ENCODE data around the gene ZC3H12D.

ZC3H12D gene

GRCh38 chr6:149459761-149460160 lies 25.1 kb downstream of the ZC3H12D start:
- Histone ChIP-seq H4K20me1 (ENCODE audit: insufficient read depth) (no peaks in the 10 kb centered on the region), H3K4me3 (IDR thresholded peaks at IDR 0.05; ENCODE audit: insufficient read depth, low read depth, low read length) (no peak overlapping the region), H3K27ac (no peak overlapping the region), H3K4me1 (ENCODE audit: low read depth, poor library complexity, severe bottlenecking) (no peaks in the 10 kb centered on the region), H3K27me3 (ENCODE audit: insufficient read depth, low read depth) (no peaks in the 10 kb centered on the region), H3K79me2 (ENCODE audit: insufficient read depth, low read depth) (no peaks in the 10 kb centered on the region), H3K36me3 (ENCODE audit: insufficient read depth) (no peaks in the 10 kb centered on the region), H3K9ac (no peak overlapping the region), H2AFZ (ENCODE audit: low read depth) (no peak overlapping the region), H3K4me2 (no peak overlapping the region)
- no peak for TF ChIP-seq CTCF (conservative IDR thresholded peaks at IDR 0.05; ENCODE audit: low read depth, low read length)

DNA sequence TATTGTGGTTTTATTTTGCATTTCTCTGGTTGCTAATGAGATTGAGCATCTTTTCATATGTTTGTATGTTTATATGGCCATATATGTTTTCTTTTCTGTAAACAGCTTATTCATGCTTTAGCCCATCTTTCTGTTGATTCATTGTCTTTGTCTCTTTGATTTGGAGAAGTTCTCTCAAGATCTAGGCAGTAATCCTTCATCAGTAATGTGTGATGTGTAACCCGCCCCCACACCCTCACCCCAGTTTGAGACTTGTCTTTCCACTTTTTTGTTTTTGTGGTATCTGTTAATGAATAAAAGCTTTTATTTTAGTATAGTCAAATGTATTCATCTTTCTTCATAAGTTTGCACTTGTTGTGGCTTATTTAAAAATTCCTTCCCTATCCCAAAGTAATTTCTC lies 26.0 kb downstream of the ZC3H12D start:
- H4K20me1 ChIP-seq (ENCODE audit: insufficient read depth) = no peaks in the 10 kb centered on the region
- no peak for TF ChIP-seq CTCF (conservative IDR thresholded peaks at IDR 0.05; ENCODE audit: low read depth, low read length)
- H3K4me2 ChIP-seq = no peak overlapping the region
- no peak overlapping the region for H3K4me3 ChIP-seq (IDR thresholded peaks at IDR 0.05; ENCODE audit: insufficient read depth, low read depth, low read length)
- H3K36me3 ChIP-seq (ENCODE audit: insufficient read depth) = no peaks in the 10 kb centered on the region
- H2AFZ ChIP-seq (ENCODE audit: low read depth) = no peak overlapping the region
- no peak overlapping the region for H3K27ac ChIP-seq
- H3K79me2 ChIP-seq (ENCODE audit: insufficient read depth, low read depth) = no peaks in the 10 kb centered on the region
- no peak overlapping the region for H3K9ac ChIP-seq
- no peaks in the 10 kb centered on the region for H3K27me3 ChIP-seq (ENCODE audit: insufficient read depth, low read depth)
- no peaks in the 10 kb centered on the region for H3K4me1 ChIP-seq (ENCODE audit: low read depth, poor library complexity, severe bottlenecking)

- Histone ChIP-seq H3K27me3 (ENCODE audit: insufficient read depth, low read depth) (no peaks in the 10 kb centered on the region), H3K9ac (no peak overlapping the region), H3K4me2 (no peak overlapping the region), H3K79me2 (ENCODE audit: insufficient read depth, low read depth) (no peaks in the 10 kb centered on the region), H4K20me1 (ENCODE audit: insufficient read depth) (no peaks in the 10 kb centered on the region), H3K27ac (no peak overlapping the region), H2AFZ (ENCODE audit: low read depth) (no peak overlapping the region), H3K36me3 (ENCODE audit: insufficient read depth) (no peaks in the 10 kb centered on the region), H3K4me1 (ENCODE audit: low read depth, poor library complexity, severe bottlenecking) (no peaks in the 10 kb centered on the region), H3K4me3 (IDR thresholded peaks at IDR 0.05; ENCODE audit: insufficient read depth, low read depth, low read length) (no peak overlapping the region)
- no peak for TF ChIP-seq CTCF (conservative IDR thresholded peaks at IDR 0.05; ENCODE audit: low read depth, low read length)
Measured at GRCh38 chr6:149458196-149458595, 26.6 kb downstream of the ZC3H12D start.

DNA sequence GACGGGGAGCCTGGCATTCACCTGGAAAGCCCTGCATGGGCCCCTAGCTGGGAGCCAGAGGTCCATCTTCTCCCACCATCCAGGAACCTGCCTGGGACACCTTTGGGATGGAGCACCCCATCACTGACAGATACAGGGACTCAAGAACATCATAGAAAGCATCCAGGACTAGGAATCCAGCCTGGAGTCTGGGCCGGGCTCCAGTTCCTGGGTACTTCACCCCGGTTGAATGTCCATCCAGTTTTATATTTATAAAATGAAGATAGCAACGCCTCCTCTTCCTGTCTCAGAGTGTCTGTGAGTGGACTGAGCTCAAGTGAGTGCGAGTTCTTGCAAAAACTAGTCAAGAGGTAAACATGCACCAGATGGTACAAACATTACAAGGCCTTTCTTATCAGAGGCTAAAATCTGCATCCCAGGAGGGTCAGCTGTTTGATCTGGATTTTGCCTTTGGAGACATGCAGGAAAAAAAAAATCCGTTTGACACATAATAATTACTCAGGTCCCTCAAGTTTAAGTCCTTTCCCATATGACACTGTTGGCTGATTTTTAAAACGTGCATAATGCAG lies 27.4 kb downstream of the ZC3H12D start:
- TF ChIP-seq CTCF (conservative IDR thresholded peaks at IDR 0.05; ENCODE audit: low read depth, low read length) = no peak
- no peaks in the 10 kb centered on the region for H3K4me1 ChIP-seq (ENCODE audit: low read depth, poor library complexity, severe bottlenecking)
- no peaks in the 10 kb centered on the region for H3K36me3 ChIP-seq (ENCODE audit: insufficient read depth)
- no peak overlapping the region for H2AFZ ChIP-seq (ENCODE audit: low read depth)
- no peaks in the 10 kb centered on the region for H3K27me3 ChIP-seq (ENCODE audit: insufficient read depth, low read depth)
- H3K9ac ChIP-seq = no peak overlapping the region
- H3K4me3 ChIP-seq (IDR thresholded peaks at IDR 0.05; ENCODE audit: insufficient read depth, low read depth, low read length) = no peak overlapping the region
- no peak overlapping the region for H3K27ac ChIP-seq
- H3K79me2 ChIP-seq (ENCODE audit: insufficient read depth, low read depth) = no peaks in the 10 kb centered on the region
- no peaks in the 10 kb centered on the region for H4K20me1 ChIP-seq (ENCODE audit: insufficient read depth)
- no peak overlapping the region for H3K4me2 ChIP-seq

Data from KMS-11 (cell line).